IMR-90 (cell line): ENCODE data around the gene ZNF99. TPM values are rescaled to one million over a fixed set of nuclear protein-coding genes. Genes with fewer than 3 reads are reported as not detected.
"Not testable (repeated sequence)": the region's sequence is repeated elsewhere in the genome, so short reads cannot be mapped to it uniquely, and the experiment has no call there.

Experiments used
- ATAC-seq: fragments of 200-7000 bp; cut with Tn5 transposase; 2 replicates; pipeline ENCODE4 v1.9.1; 2020; ENCODE audit warnings: low read depth, mild to moderate bottlenecking, moderate library complexity
- BruUV-seq: library from RNA; stranded (reverse); fragments of 400-500 nt; replicated peaks from 2 replicates; lab custom pipeline; 2021; lab: Mats Ljungman, UMichigan
- CTCF ChIA-PET: fragments of 300-600 bp; formaldehyde crosslinking; extraction: SDS; loops from one replicate; lab custom pipeline; 2021; ENCODE audit warnings: antibody characterized with exemption; lab: Yijun Ruan, JAX
- POLR2A ChIA-PET: fragments of 300-600 bp; sonication (Branson Sonifier 250); formaldehyde crosslinking; loops from one replicate; lab custom pipeline; 2022; ENCODE audit warnings: antibody characterized with exemption; ENCODE audit not compliant: unreplicated experiment; lab: Charles Lee
- DNase-seq: peaks from one replicate; pipeline ENCODE4 v3.0.0; 2013
- H2AFZ ChIP-seq: replicated peaks from 2 replicates; pipeline ENCODE3; 2013; ENCODE audit warnings: low read length, mild to moderate bottlenecking; ENCODE audit not compliant: poor library complexity
- H2AK5ac ChIP-seq: 2 replicates; pipeline ENCODE4 v1.6.1; 2013; ENCODE audit warnings: low read depth, low read length, inconsistent platforms
- H2AK9ac ChIP-seq: replicated peaks from 2 replicates; pipeline ENCODE3; 2013; ENCODE audit warnings: mild to moderate bottlenecking, low read depth, low read length, moderate library complexity; ENCODE audit not compliant: poor library complexity
- H2BK120ac ChIP-seq: 2 replicates; pipeline ENCODE4 v1.6.1; 2013; ENCODE audit warnings: low read depth, low read length, inconsistent platforms
- H2BK15ac ChIP-seq: 3 replicates; pipeline ENCODE4 v1.6.1; 2013; ENCODE audit warnings: low read depth, low read length, inconsistent platforms
- H2BK20ac ChIP-seq: 2 replicates; pipeline ENCODE4 v1.6.1; 2013; ENCODE audit warnings: low read depth, mild to moderate bottlenecking, inconsistent platforms, low read length, moderate library complexity
- H2BK5ac ChIP-seq: 2 replicates; pipeline ENCODE4 v1.6.1; 2013; ENCODE audit warnings: mild to moderate bottlenecking, low read depth, low read length, inconsistent platforms; ENCODE audit not compliant: poor library complexity, severe bottlenecking
- H3K14ac ChIP-seq: replicated peaks from 2 replicates; pipeline ENCODE4 v1.6.1; 2013; ENCODE audit warnings: low read depth, low read length, inconsistent platforms
- H3K18ac ChIP-seq: 2 replicates; pipeline ENCODE4 v1.6.1; 2013; ENCODE audit warnings: low read depth, low read length, control low read depth
- H3K23ac ChIP-seq: 2 replicates; pipeline ENCODE4 v1.6.1; 2013; ENCODE audit warnings: low read depth, low read length, inconsistent platforms
- H3K27ac ChIP-seq: 2 replicates; pipeline ENCODE4 v1.5.1; 2013; ENCODE audit warnings: mild to moderate bottlenecking, control low read depth, low read length; ENCODE audit not compliant: insufficient read depth
- H3K27me3 ChIP-seq: 2 replicates; pipeline ENCODE4 v1.6.1; 2013; ENCODE audit warnings: low read length; ENCODE audit not compliant: control insufficient read depth, insufficient read depth
- H3K36me3 ChIP-seq: 2 replicates; pipeline ENCODE4 v1.6.1; 2013; ENCODE audit warnings: low read length, mixed read lengths; ENCODE audit not compliant: control insufficient read depth, insufficient read depth
- H3K4ac ChIP-seq: 2 replicates; pipeline ENCODE4 v1.6.1; 2013; ENCODE audit warnings: low read depth, low read length, inconsistent platforms
- H3K4me1 ChIP-seq: 2 replicates; pipeline ENCODE4 v1.6.1; 2013; ENCODE audit warnings: low read length, mixed read lengths; ENCODE audit not compliant: control insufficient read depth, insufficient read depth
- H3K4me2 ChIP-seq: 2 replicates; pipeline ENCODE4 v1.6.1; 2013; ENCODE audit warnings: low read depth, mild to moderate bottlenecking, control low read depth, low read length, moderate library complexity
- H3K4me3 ChIP-seq: 2 replicates; pipeline ENCODE4 v1.5.1; 2013; ENCODE audit warnings: low read depth, mild to moderate bottlenecking, control low read depth, low read length, moderate library complexity; ENCODE audit not compliant: insufficient read depth
- H3K56ac ChIP-seq: 2 replicates; pipeline ENCODE4 v1.6.1; 2013; ENCODE audit warnings: low read length, inconsistent platforms; ENCODE audit not compliant: insufficient read depth; ENCODE audit errors: extremely low read depth
- H3K79me1 ChIP-seq, 2 experiments: 2 replicates each; pipeline ENCODE4 v1.6.1; 2013; ENCODE audit warnings: low read length in 2 of 2, inconsistent platforms in 1 of 2, low read depth in 1 of 2
- H3K9ac ChIP-seq: 2 replicates; pipeline ENCODE4 v1.6.1; 2013; ENCODE audit warnings: low read depth, low read length, control low read depth
- H3K9me1 ChIP-seq: 2 replicates; pipeline ENCODE4 v1.6.1; 2013; ENCODE audit warnings: low read length, inconsistent platforms; ENCODE audit not compliant: insufficient read depth
- H3K9me3 ChIP-seq: 2 replicates; pipeline ENCODE4 v1.6.1; 2013; ENCODE audit warnings: low read length; ENCODE audit not compliant: control insufficient read depth, insufficient read depth
- H4K20me1 ChIP-seq: 2 replicates; pipeline ENCODE4 v1.6.1; 2013; ENCODE audit warnings: low read length, inconsistent platforms; ENCODE audit not compliant: insufficient read depth
- H4K5ac ChIP-seq: 2 replicates; pipeline ENCODE4 v1.6.1; 2013; ENCODE audit warnings: mild to moderate bottlenecking, low read depth, low read length, control low read depth
- H4K8ac ChIP-seq, 2 experiments: 2 replicates each; pipeline ENCODE4 v1.6.1; 2013; ENCODE audit warnings: low read depth in 2 of 2, low read length in 2 of 2, control low read depth in 1 of 2, inconsistent platforms in 1 of 2
- H4K91ac ChIP-seq: 2 replicates; pipeline ENCODE4 v1.6.1; 2013; ENCODE audit warnings: low read depth, low read length, inconsistent platforms; ENCODE audit not compliant: insufficient read depth
- WGBS, 2 experiments: methylation state at CpG; one replicate each; pipeline versions ENCODE4 v1.1.5 to v1.1.7; 2013; ENCODE audit warnings: missing lambda C conversion rate in 2 of 2; ENCODE audit not compliant: insufficient read length in 1 of 2; ENCODE audit errors: extremely low coverage in 2 of 2; 5-methylcytosine and 5-hydroxymethylcytosine counted together
- dilution Hi-C: fragments of 300-500 bp; cut with HindIII; formaldehyde crosslinking; loops from one replicate; pipeline ENCODE4 v1.14.3; 2018; ENCODE audit warnings: low sequenced_read_pairs; ENCODE audit not compliant: unreplicated experiment
- in situ Hi-C: fragments of 300-500 bp; cut with MboI; formaldehyde crosslinking; loops from 3 replicates; pipeline ENCODE4 v1.14.3; 2019; ENCODE audit warnings: low sequenced_read_pairs, inconsistent platforms, mixed read lengths
- intact Hi-C: fragments of 100-400 bp; cut with micrococcal nuclease; formaldehyde crosslinking; loops from 2 replicates; pipeline ENCODE4 v1.10.0; 2022
- polyA plus RNA-seq, 3 experiments: library from polyadenylated mRNA; depleted of rRNA; stranded (reverse); fragments of >200 nt; gene quantifications; 2 replicates each; pipeline ENCODE4 v1.2.3, GENCODE V29; 2012; ENCODE audit warnings: low replicate concordance in 1 of 3
- total RNA-seq: library from RNA; depleted of rRNA; stranded (reverse); fragments of >200 nt; gene quantifications from 2 replicates; pipeline ENCODE4 v1.2.3, GENCODE V29; 2012

ZNF99 gene
- total and polyA plus RNA-seq, 2 of the 4 experiments (the other 2 are of a cell fraction), result not detected

GRCh38 chr19:22703096-22703495 lies 80.9 kb downstream of the ZNF99 start:
- H2BK5ac ChIP-seq, H3K4ac ChIP-seq, H3K4me1 ChIP-seq, H3K14ac ChIP-seq, H2AFZ ChIP-seq, dilution Hi-C loops, H4K5ac ChIP-seq, H3K27me3 ChIP-seq, H2AK5ac ChIP-seq, ATAC-seq, H3K79me1 ChIP-seq, H3K18ac ChIP-seq, H3K27ac ChIP-seq, H4K20me1 ChIP-seq, H4K8ac ChIP-seq, H3K23ac ChIP-seq, CTCF ChIA-PET, H3K36me3 ChIP-seq, POLR2A ChIA-PET, H2BK20ac ChIP-seq, H3K4me2 ChIP-seq, H3K4me3 ChIP-seq, BruUV-seq, intact Hi-C loops, H4K91ac ChIP-seq, H2BK120ac ChIP-seq, H2AK9ac ChIP-seq, H3K56ac ChIP-seq, DNase-seq, H3K9me1 ChIP-seq, H2BK15ac ChIP-seq, in situ Hi-C loops, H3K9ac ChIP-seq: not testable (repeated sequence)
- peaks cover 16% of the 10 kb centered on the region for H3K9me3 ChIP-seq
- no CpG with 5 or more reads among the region's 28 CpGs for WGBS, 2 experiments

GRCh38 chr19:22702661-22703060 lies 81.3 kb downstream of the ZNF99 start:
- H2AFZ ChIP-seq, H3K4me3 ChIP-seq, H4K8ac ChIP-seq, DNase-seq, CTCF ChIA-PET, dilution Hi-C loops, H3K36me3 ChIP-seq, H2BK20ac ChIP-seq, H3K4me2 ChIP-seq, H3K9ac ChIP-seq, H2BK120ac ChIP-seq, H3K79me1 ChIP-seq, H3K23ac ChIP-seq, H3K56ac ChIP-seq, H3K4me1 ChIP-seq, H2AK5ac ChIP-seq, intact Hi-C loops, H3K27ac ChIP-seq, H3K9me1 ChIP-seq, H2BK5ac ChIP-seq, POLR2A ChIA-PET, ATAC-seq, H4K5ac ChIP-seq, BruUV-seq, H4K91ac ChIP-seq, H2AK9ac ChIP-seq, H3K18ac ChIP-seq, H3K14ac ChIP-seq, H3K27me3 ChIP-seq, H4K20me1 ChIP-seq, H2BK15ac ChIP-seq, in situ Hi-C loops, H3K4ac ChIP-seq: not testable (repeated sequence)
- no CpG with 5 or more reads among the region's 22 CpGs for WGBS, 2 experiments
- H3K9me3 ChIP-seq, result peaks cover 16% of the 10 kb centered on the region
